GM23248 (cell line): ENCODE data around the gene ABR. TPM values are rescaled to one million over a fixed set of nuclear protein-coding genes. Genes with fewer than 3 reads are reported as not detected.
"Not testable (repeated sequence)": the region's sequence is repeated elsewhere in the genome, so short reads cannot be mapped to it uniquely, and the experiment has no call there.

Source experiments
- DNase-seq: peaks from one replicate; pipeline ENCODE4 v3.0.0-alpha.2; 2015
- H2AFZ ChIP-seq: fragments of 200-600 bp; sonication (generic); 2 replicates; pipeline ENCODE4 v1.6.1; 2016; ENCODE audit warnings: antibody characterized with exemption
- H3F3A ChIP-seq: fragments of 200-600 bp; sonication (generic); 2 replicates; pipeline ENCODE4 v1.6.1; 2016; ENCODE audit warnings: mild to moderate bottlenecking, antibody characterized with exemption, mixed run types; ENCODE audit not compliant: insufficient read depth
- H3K27ac ChIP-seq: fragments of 200-600 bp; sonication (generic); 2 replicates; pipeline ENCODE4 v1.5.1; 2016; ENCODE audit warnings: mild to moderate bottlenecking
- H3K27me3 ChIP-seq: fragments of 200-600 bp; sonication (generic); replicated peaks from 2 replicates; pipeline ENCODE4 v1.6.1; 2016; ENCODE audit warnings: mild to moderate bottlenecking; ENCODE audit not compliant: insufficient read depth
- H3K36me3 ChIP-seq: fragments of 200-600 bp; sonication (generic); 2 replicates; pipeline ENCODE4 v1.6.1; 2016; ENCODE audit warnings: low read depth, mild to moderate bottlenecking
- H3K4me1 ChIP-seq: fragments of 200-600 bp; sonication (generic); 2 replicates; pipeline ENCODE4 v1.6.1; 2016; ENCODE audit warnings: mild to moderate bottlenecking; ENCODE audit not compliant: insufficient read depth
- H3K4me2 ChIP-seq: fragments of 200-600 bp; sonication (generic); one replicate; pipeline ENCODE4 v1.6.1; 2016; ENCODE audit warnings: mild to moderate bottlenecking; ENCODE audit not compliant: unreplicated experiment
- H3K4me3 ChIP-seq: fragments of 200-600 bp; sonication (generic); 2 replicates; pipeline ENCODE4 v1.5.1; 2016; ENCODE audit warnings: mild to moderate bottlenecking
- H3K79me2 ChIP-seq: fragments of 200-600 bp; sonication (generic); 2 replicates; pipeline ENCODE4 v1.6.1; 2016; ENCODE audit warnings: mild to moderate bottlenecking; ENCODE audit not compliant: insufficient read depth
- H3K9ac ChIP-seq: fragments of 200-600 bp; sonication (generic); 2 replicates; pipeline ENCODE4 v1.6.1; 2016; ENCODE audit warnings: mild to moderate bottlenecking
- H3K9me2 ChIP-seq: fragments of 200-600 bp; sonication (generic); 2 replicates; pipeline ENCODE4 v1.6.1; 2016; ENCODE audit warnings: mixed run types, mild to moderate bottlenecking, moderate library complexity; ENCODE audit not compliant: insufficient read depth
- H3K9me3 ChIP-seq: fragments of 200-600 bp; sonication (generic); one replicate; pipeline ENCODE4 v1.6.1; 2017; ENCODE audit warnings: low read depth
- H4K20me1 ChIP-seq: fragments of 200-600 bp; sonication (generic); 2 replicates; pipeline ENCODE4 v1.6.0; 2016; ENCODE audit not compliant: insufficient read depth
- EZH2 ChIP-seq: fragments of 200-600 bp; sonication (generic); IDR thresholded peaks from 2 replicates; pipeline ENCODE4 v1.6.1; 2018; ENCODE audit warnings: antibody characterized with exemption, mild to moderate bottlenecking; ENCODE audit not compliant: insufficient read depth, poor library complexity, severe bottlenecking
- EZH2phosphoT487 ChIP-seq: fragments of 200-600 bp; sonication (generic); IDR thresholded peaks from 2 replicates; pipeline ENCODE4 v1.6.1; 2018; ENCODE audit warnings: antibody characterized with exemption, moderate library complexity, mild to moderate bottlenecking, low read depth; ENCODE audit not compliant: insufficient read depth
- WGBS, 2 experiments: methylation state at CpG; one replicate each; pipeline ENCODE4 v1.1.6; 2015 to 2017; ENCODE audit warnings: low lambda C conversion rate in 2 of 2, low coverage in 1 of 2; ENCODE audit errors: missing lambda C conversion rate in 2 of 2; 5-methylcytosine and 5-hydroxymethylcytosine counted together
- in situ Hi-C: fragments of 300-500 bp; cut with MboI; formaldehyde crosslinking; loops from 2 replicates; pipeline ENCODE4 v1.15.0; 2020
- polyA plus RNA-seq: library from polyadenylated mRNA; unstranded; fragments of >200 nt; fragmentation: Nextera tagmentation; extraction: Ambion mirVana; gene quantifications from 2 replicates; pipeline ENCODE4 v1.2.1, GENCODE V29; 2016
- total RNA-seq: library from RNA; depleted of rRNA; stranded (reverse); fragments of >200 nt; shearing (Covaris generic); gene quantifications from 2 replicates; pipeline ENCODE4 v1.2.3, GENCODE V29; 2014

ABR gene
- total and polyA plus RNA-seq, 2 experiments from 2014 or later = 24.4 to 38.2 TPM

GRCh38 chr17:1104222-1104621 is 75.6 kb downstream of the ABR start:
- H3K9me2 ChIP-seq = no peaks in the 10 kb centered on the region
- 0 out of 2 replicates have a peak, but pooled peaks cover 4% of the 10 kb centered on the region for H3K4me1 ChIP-seq
- H3K9ac ChIP-seq = no peak overlapping the region
- H3K27me3 ChIP-seq = no peaks in the 10 kb centered on the region
- H3F3A ChIP-seq = no peaks in the 10 kb centered on the region
- H4K20me1 ChIP-seq = no peaks in the 10 kb centered on the region
- no peak overlapping the region for H3K4me3 ChIP-seq
- H3K36me3 ChIP-seq = no peaks in the 10 kb centered on the region
- no peak overlapping the region for H3K27ac ChIP-seq
- WGBS, 2 experiments = 93 to 95% methylated on average over 8 of the region's 8 CpGs
- in situ Hi-C loops = no loop called here
- peaks cover 50% of the 10 kb centered on the region for H3K79me2 ChIP-seq
- no peak overlapping the region for H2AFZ ChIP-seq
- no peaks in the 10 kb centered on the region for H3K9me3 ChIP-seq
- no peak for DNase-seq
- TF ChIP-seq EZH2 (no peak), EZH2phosphoT487 (no peak)
- H3K4me2 ChIP-seq = no peak overlapping the region

- Histone ChIP-seq H2AFZ (no peak overlapping the region), H3K79me2 (peaks cover 26% of the 10 kb centered on the region), H3K4me2 (no peak overlapping the region), H3K4me1 (no peaks in the 10 kb centered on the region), H3K27me3 (no peaks in the 10 kb centered on the region), H3K4me3 (no peak overlapping the region), H3K36me3 (no peaks in the 10 kb centered on the region), H3F3A (no peaks in the 10 kb centered on the region), H3K9me2 (no peaks in the 10 kb centered on the region), H4K20me1 (no peaks in the 10 kb centered on the region), H3K9ac (no peak overlapping the region), H3K9me3 (no peaks in the 10 kb centered on the region), H3K27ac (no peak overlapping the region)
- DNase-seq = no peak
- TF ChIP-seq EZH2phosphoT487 (no peak), EZH2 (no peak)
- WGBS, 2 experiments = 58 to 70% methylated on average over 9 to 11 of the region's 11 CpGs
- in situ Hi-C loops = no loop called here
Measured at GRCh38 chr17:1100382-1100781, 79.4 kb downstream of the ABR start.

GRCh38 chr17:1099242-1099641 is 80.5 kb downstream of the ABR start:
- TF ChIP-seq EZH2phosphoT487 (no peak), EZH2 (no peak)
- no peaks in the 10 kb centered on the region for H3F3A ChIP-seq
- no peak overlapping the region for H3K9ac ChIP-seq
- no peak overlapping the region for H3K27ac ChIP-seq
- H3K4me2 ChIP-seq = no peak overlapping the region
- H3K36me3 ChIP-seq = no peaks in the 10 kb centered on the region
- DNase-seq = no peak
- no peaks in the 10 kb centered on the region for H3K9me2 ChIP-seq
- no peak overlapping the region for H3K4me3 ChIP-seq
- peaks cover 16% of the 10 kb centered on the region; the same call in 1 of the 2 replicates for H3K79me2 ChIP-seq
- no peaks in the 10 kb centered on the region for H4K20me1 ChIP-seq
- no peaks in the 10 kb centered on the region for H3K4me1 ChIP-seq
- H3K27me3 ChIP-seq = no peaks in the 10 kb centered on the region
- 96% methylated on average over 9 of the region's 9 CpGs for WGBS, 2 experiments
- in situ Hi-C loops = no loop called here
- no peaks in the 10 kb centered on the region for H3K9me3 ChIP-seq
- H2AFZ ChIP-seq = no peak overlapping the region

GRCh38 chr17:1097972-1098744 is 81.6 kb downstream of the ABR start:
- H3K36me3 ChIP-seq, H3K9me2 ChIP-seq, H3K27me3 ChIP-seq, in situ Hi-C loops, H4K20me1 ChIP-seq, H3K9ac ChIP-seq, H3K9me3 ChIP-seq, H3F3A ChIP-seq, H3K4me1 ChIP-seq, H3K27ac ChIP-seq, H3K79me2 ChIP-seq, H3K4me3 ChIP-seq, H3K4me2 ChIP-seq, H2AFZ ChIP-seq: not testable (repeated sequence)
- DNase-seq = peak; percentile 82
- WGBS, 2 experiments = 90 to 92% methylated on average over 19 of the region's 19 CpGs
